OCI-LY3 (cell line): ENCODE measurements around the gene CRYGN.

Experiments
- EZH2phosphoT487 ChIP-seq: fragments of 200-600 bp; shearing (Covaris generic); IDR thresholded peaks from 2 replicates; pipeline ENCODE4 v1.6.1; 2018; ENCODE audit warnings: antibody characterized with exemption, mixed run types, low read depth
- TF ChIP-seq, protein P1 (sequence below): fragments of 200-600, 300-600 bp; sonication (generic); IDR thresholded peaks from 2 replicates; pipeline ENCODE4 v1.5.1; 2014; ENCODE audit warnings: antibody characterized with exemption, low read length, low read depth

DNA sequence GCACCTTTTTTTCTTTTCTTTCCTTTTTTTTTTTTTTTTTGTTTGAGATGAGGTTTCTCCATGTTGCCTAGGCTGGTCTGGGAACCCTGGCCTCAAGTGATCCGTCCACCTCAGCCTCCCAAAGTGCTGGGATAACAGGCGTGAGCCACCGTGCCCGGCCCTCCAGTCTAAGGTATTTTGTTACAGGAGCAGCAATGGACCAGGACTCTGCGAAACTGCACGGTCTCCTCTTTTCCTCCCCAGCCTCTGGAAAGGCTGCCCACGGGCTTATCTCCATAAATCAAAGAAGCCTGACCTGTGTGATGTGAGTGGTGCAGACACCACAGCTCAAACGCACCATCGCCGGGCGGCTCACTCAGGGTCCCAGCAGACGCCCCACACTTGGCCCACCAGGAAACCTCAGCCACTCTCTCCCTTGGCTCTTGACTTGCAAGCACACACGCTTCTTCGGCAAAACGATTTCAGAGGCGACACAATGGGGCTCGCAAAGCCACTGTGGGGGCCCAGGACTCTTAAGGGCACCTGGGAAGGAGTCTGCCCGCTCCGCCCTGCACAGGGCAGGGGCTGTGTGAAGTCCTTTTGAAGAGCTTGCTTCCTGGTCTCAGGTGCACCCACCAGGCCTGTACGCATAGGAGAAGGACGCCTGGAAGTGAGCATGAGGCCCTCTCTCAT lies 50.7 kb downstream of the CRYGN start:
- TF ChIP-seq, protein P1, sequence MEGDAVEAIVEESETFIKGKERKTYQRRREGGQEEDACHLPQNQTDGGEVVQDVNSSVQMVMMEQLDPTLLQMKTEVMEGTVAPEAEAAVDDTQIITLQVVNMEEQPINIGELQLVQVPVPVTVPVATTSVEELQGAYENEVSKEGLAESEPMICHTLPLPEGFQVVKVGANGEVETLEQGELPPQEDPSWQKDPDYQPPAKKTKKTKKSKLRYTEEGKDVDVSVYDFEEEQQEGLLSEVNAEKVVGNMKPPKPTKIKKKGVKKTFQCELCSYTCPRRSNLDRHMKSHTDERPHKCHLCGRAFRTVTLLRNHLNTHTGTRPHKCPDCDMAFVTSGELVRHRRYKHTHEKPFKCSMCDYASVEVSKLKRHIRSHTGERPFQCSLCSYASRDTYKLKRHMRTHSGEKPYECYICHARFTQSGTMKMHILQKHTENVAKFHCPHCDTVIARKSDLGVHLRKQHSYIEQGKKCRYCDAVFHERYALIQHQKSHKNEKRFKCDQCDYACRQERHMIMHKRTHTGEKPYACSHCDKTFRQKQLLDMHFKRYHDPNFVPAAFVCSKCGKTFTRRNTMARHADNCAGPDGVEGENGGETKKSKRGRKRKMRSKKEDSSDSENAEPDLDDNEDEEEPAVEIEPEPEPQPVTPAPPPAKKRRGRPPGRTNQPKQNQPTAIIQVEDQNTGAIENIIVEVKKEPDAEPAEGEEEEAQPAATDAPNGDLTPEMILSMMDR, result no peak
- TF ChIP-seq EZH2phosphoT487, result no peak
